HEK293 (cell line): Measurements from ENCODE around the gene GHDC.
"Not testable (repeated sequence)": the region's sequence is repeated elsewhere in the genome, so short reads cannot be mapped to it uniquely, and the experiment has no call there.

Experiments used
- CTCF ChIA-PET: fragments of 350-600 bp; formaldehyde crosslinking; extraction: SDS; loops from one replicate; lab custom pipeline; 2021; ENCODE audit warnings: antibody characterized with exemption; lab: Yijun Ruan, JAX
- POLR2A ChIA-PET: fragments of 300-600 bp; formaldehyde crosslinking; extraction: SDS; loops from one replicate; lab custom pipeline; 2020; ENCODE audit warnings: antibody characterized with exemption, inconsistent platforms; lab: Yijun Ruan, JAX
- H3K27ac ChIP-seq: fragments of 200-500 bp; sonication (Bioruptor generic); 2 replicates; pipeline ENCODE4 v1.5.1; 2014; ENCODE audit warnings: low read depth, low read length, control low read depth, inconsistent platforms; ENCODE audit errors: extremely low read depth
- H3K36me3 ChIP-seq, 2 experiments: fragments of 200-500 bp in 1 of 2; sonication (Bioruptor generic) in 1 of 2; 1 replicate in 1 of 2; 2 replicates in 1 of 2; pipeline ENCODE4 v1.5.1; 2014 to 2017; ENCODE audit warnings: inconsistent platforms in 2 of 2, low read length in 2 of 2; ENCODE audit not compliant: control insufficient read depth in 2 of 2, insufficient read depth in 1 of 2
- H3K4me1 ChIP-seq: fragments of 200-500 bp; sonication (Bioruptor generic); 2 replicates; pipeline ENCODE4 v1.5.1; 2014; ENCODE audit warnings: mild to moderate bottlenecking, low read length, inconsistent platforms; ENCODE audit not compliant: control insufficient read depth, insufficient read depth
- H3K4me3 ChIP-seq: 2 replicates; pipeline ENCODE4 v1.5.1; 2011; ENCODE audit warnings: low read depth, mild to moderate bottlenecking, control low read depth, low read length, moderate library complexity
- H3K9me3 ChIP-seq: fragments of 200-500 bp; sonication (Bioruptor generic); 2 replicates; pipeline ENCODE4 v1.5.1; 2014; ENCODE audit warnings: low read depth, low read length, inconsistent platforms; ENCODE audit not compliant: control insufficient read depth, insufficient read depth
- FEZF1 ChIP-seq: fragments of 450-650 bp; formaldehyde crosslinking; IDR thresholded peaks from 2 replicates; pipeline ENCODE4 v1.5.1; 2016; ENCODE audit warnings: missing biosample characterization, missing genetic modification characterization
- KLF8 ChIP-seq: fragments of 450-650 bp; formaldehyde crosslinking; IDR thresholded peaks from 2 replicates; pipeline ENCODE4 v1.5.1; 2016; ENCODE audit warnings: missing biosample characterization, missing genetic modification characterization
- MEIS1 ChIP-seq: sonication (generic); formaldehyde crosslinking; IDR thresholded peaks from 2 replicates; pipeline ENCODE4 v1.8.1; 2022; ENCODE audit warnings: missing genetic modification reagents, mild to moderate bottlenecking, borderline replicate concordance
- SALL2 ChIP-seq: fragments of 450-650 bp; formaldehyde crosslinking; IDR thresholded peaks from 2 replicates; pipeline ENCODE4 v1.5.0; 2017; ENCODE audit warnings: missing biosample characterization, mild to moderate bottlenecking, missing genetic modification characterization, borderline replicate concordance
- ZBTB8A ChIP-seq: fragments of 450-650 bp; formaldehyde crosslinking; IDR thresholded peaks from 2 replicates; pipeline ENCODE4 v1.5.1; 2016; ENCODE audit warnings: missing biosample characterization, missing genetic modification characterization
- ZFP37 ChIP-seq: fragments of 450-650 bp; formaldehyde crosslinking; IDR thresholded peaks from 2 replicates; pipeline ENCODE4 v1.5.1; 2016; ENCODE audit warnings: missing biosample characterization, missing genetic modification characterization
- ZNF157 ChIP-seq: fragments of 450-650 bp; formaldehyde crosslinking; IDR thresholded peaks from 2 replicates; pipeline ENCODE4 v1.5.1; 2016; ENCODE audit warnings: missing biosample characterization, missing genetic modification characterization
- ZNF354C ChIP-seq: fragments of 450-650 bp; formaldehyde crosslinking; IDR thresholded peaks from 2 replicates; pipeline ENCODE4 v1.5.1; 2016; ENCODE audit warnings: missing biosample characterization, missing genetic modification characterization, low read depth, borderline replicate concordance
- ZNF416 ChIP-seq: fragments of 450-650 bp; formaldehyde crosslinking; IDR thresholded peaks from 2 replicates; pipeline ENCODE4 v1.5.1; 2016; ENCODE audit warnings: missing biosample characterization, missing genetic modification characterization
- ZNF423 ChIP-seq: fragments of 450-650 bp; formaldehyde crosslinking; IDR thresholded peaks from 2 replicates; pipeline ENCODE4 v1.5.1; 2016; ENCODE audit warnings: missing biosample characterization, missing genetic modification characterization
- ZNF548 ChIP-seq: fragments of 450-650 bp; formaldehyde crosslinking; IDR thresholded peaks from 2 replicates; pipeline ENCODE4 v1.5.1; 2016; ENCODE audit warnings: missing biosample characterization, missing genetic modification characterization
- ZNF624 ChIP-seq: fragments of 450-650 bp; formaldehyde crosslinking; IDR thresholded peaks from 2 replicates; pipeline ENCODE4 v1.5.1; 2017; ENCODE audit warnings: missing biosample characterization, missing genetic modification characterization
- ZNF629 ChIP-seq: fragments of 450-650 bp; formaldehyde crosslinking; IDR thresholded peaks from 2 replicates; pipeline ENCODE4 v1.5.1; 2017; ENCODE audit warnings: missing biosample characterization, missing genetic modification characterization
- ZNF747 ChIP-seq: fragments of 450-650 bp; formaldehyde crosslinking; IDR thresholded peaks from 2 replicates; pipeline ENCODE4 v1.5.1; 2016; ENCODE audit warnings: missing biosample characterization, missing genetic modification characterization
- ZXDB ChIP-seq: fragments of 450-650 bp; formaldehyde crosslinking; IDR thresholded peaks from 2 replicates; pipeline ENCODE4 v1.5.1; 2016; ENCODE audit warnings: missing biosample characterization, missing genetic modification characterization
- TF ChIP-seq, protein P1 (sequence below): fragments of 450-650 bp; formaldehyde crosslinking; conservative IDR thresholded peaks from 2 replicates; pipeline ENCODE4 v1.5.1; 2016; ENCODE audit warnings: low read depth, missing biosample characterization, missing genetic modification characterization
- TF ChIP-seq, protein P2 (sequence below): fragments of 450-650 bp; formaldehyde crosslinking; IDR thresholded peaks from 2 replicates; pipeline ENCODE4 v1.5.1; 2016; ENCODE audit warnings: missing biosample characterization, missing genetic modification characterization, borderline replicate concordance

The GHDC gene

DNA sequence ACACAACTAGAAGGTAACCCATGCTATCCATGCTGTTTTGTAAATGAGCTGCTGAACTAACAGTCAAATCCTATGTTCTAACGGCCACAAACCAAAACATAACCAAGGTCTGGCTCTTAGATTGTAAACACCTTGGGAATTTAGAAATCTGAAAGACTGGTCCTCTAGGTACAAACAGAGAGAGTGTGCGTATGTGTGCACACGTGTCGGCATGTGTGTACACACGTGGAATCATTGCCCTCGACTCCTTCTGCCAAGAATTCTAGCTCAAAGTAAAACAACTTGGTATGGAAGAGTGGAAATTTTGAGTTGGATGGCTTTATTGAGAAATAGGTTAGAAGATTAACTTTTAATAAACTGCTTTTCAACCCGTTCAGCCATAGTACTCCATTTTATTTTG lies 18.1 kb upstream of the GHDC start:
- POLR2A ChIA-PET, result interaction anchor here (0.6 to 1.3 kb wide), 2 partner anchors 14 to 167 kb away, joined by 3 to 5 read pairs; no protein-coding TSS in a partner anchor
- CTCF ChIA-PET, result interaction anchor here (1.1 to 3.5 kb wide), 3 partner anchors 10 to 49 kb away, joined by 3 to 27 read pairs (median 4); no protein-coding TSS in a partner anchor
- Histone ChIP-seq H3K27ac (no peak overlapping the region), H3K36me3 (peaks cover 73 to 77% of the 10 kb centered on the region in 2 experiments), H3K4me3 (no peak overlapping the region), H3K9me3 (no peaks in the 10 kb centered on the region), H3K4me1 (no peaks in the 10 kb centered on the region)
- no peak for TF ChIP-seq ZNF157 (tag by site-specific recombination)
- TF ChIP-seq ZXDB, result no peak
- TF ChIP-seq ZBTB8A (tag by site-specific recombination), result no peak
- TF ChIP-seq ZNF548, result no peak
- no peak for TF ChIP-seq SALL2 (tag by site-specific recombination)
- TF ChIP-seq ZNF423 (tag by site-specific recombination), result no peak
- TF ChIP-seq MEIS1 (CRISPR knock-in tag), result no peak
- no peak for TF ChIP-seq ZNF416 (tag by site-specific recombination)
- no peak for TF ChIP-seq ZNF629 (tag by site-specific recombination)
- no peak for TF ChIP-seq ZNF747 (tag by site-specific recombination)

DNA sequence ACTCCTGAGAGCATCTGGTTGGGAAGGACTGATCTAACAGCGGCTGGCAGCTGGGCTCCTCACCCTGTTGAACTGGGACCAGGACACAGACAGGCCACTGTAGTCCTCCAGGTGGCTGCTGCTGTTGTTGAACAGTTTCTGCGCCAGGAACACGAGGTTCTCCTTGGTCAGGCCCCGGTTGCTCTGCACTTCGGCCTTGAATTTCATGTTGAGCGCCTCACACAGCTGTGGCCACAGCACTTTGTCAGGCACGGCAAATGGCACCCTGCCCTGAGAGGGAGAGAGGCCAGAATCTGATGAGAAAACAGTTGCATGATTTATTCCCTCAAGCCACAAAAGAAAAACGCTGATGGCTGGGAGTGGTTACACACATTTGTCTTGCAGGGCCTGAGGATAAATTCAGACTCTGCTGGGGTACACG lies 17.6 kb upstream of the GHDC start:
- ChIA-PET CTCF (interaction anchor here (0.6 to 3.5 kb wide), 3 partner anchors 10 to 502 kb away, joined by 4 to 27 read pairs (median 5); no protein-coding TSS in a partner anchor), POLR2A (interaction anchor here (0.6 to 1.3 kb wide), 2 partner anchors 13 to 167 kb away, joined by 3 to 5 read pairs; no protein-coding TSS in a partner anchor)
- not testable (repeated sequence) for H3K9me3 ChIP-seq, H3K4me3 ChIP-seq, H3K27ac ChIP-seq, H3K4me1 ChIP-seq
- H3K36me3 ChIP-seq, result peaks cover 71 to 77% of the 10 kb centered on the region in 2 experiments

DNA sequence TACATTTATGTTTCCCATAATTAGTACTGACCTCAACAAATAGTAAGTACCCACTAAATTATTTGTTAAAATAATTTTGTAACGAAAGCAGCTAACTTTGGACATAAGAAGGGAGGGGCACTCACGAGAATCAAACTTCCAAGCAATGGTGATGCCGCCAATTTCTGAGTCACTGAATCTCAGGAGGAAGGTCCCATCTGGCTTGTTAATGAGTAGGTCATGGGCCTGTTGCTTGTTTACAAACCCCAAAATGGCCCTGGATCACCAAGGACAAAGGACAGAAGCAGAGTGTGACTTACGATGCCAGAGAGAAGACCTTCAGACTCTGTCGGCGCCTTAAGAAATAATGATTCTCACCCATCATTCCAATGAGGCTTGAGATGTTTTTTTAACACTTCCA lies 15.8 kb upstream of the GHDC start:
- H3K36me3 ChIP-seq, result peaks cover 69 to 82% of the 10 kb centered on the region in 2 experiments
- no peak for TF ChIP-seq ZNF624
- no peak for TF ChIP-seq KLF8
- TF ChIP-seq ZNF354C (tag by site-specific recombination), result no peak
- TF ChIP-seq FEZF1 (tag by site-specific recombination), result no peak
- no peaks in the 10 kb centered on the region for H3K9me3 ChIP-seq
- H3K4me1 ChIP-seq, result no peaks in the 10 kb centered on the region
- no peak overlapping the region for H3K27ac ChIP-seq
- CTCF ChIA-PET, result no interaction called here
- POLR2A ChIA-PET, result no interaction called here
- H3K4me3 ChIP-seq, result no peak overlapping the region

DNA sequence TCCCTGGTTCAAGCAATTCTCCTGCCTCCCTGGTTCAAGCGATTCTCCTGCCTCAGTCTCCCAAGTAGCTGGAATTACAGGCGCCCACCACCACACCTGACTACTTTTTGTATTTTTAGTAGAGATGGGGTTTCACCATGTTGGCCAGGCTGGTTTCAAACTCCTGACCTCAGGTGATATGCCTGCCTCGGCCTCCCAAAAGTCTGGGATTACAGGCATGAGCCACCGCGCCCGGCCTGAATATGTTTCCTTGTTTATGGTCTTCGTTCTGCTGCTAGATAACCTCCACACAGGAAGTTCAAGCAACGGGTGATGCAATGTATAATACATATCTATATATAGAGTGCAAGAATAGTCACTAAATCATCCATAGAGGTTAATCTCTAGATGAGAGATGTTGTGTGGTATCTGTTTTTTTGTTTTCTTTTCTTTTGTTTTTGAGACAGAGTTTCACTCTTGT lies 11.9 kb upstream of the GHDC start:
- H3K9me3 ChIP-seq, POLR2A ChIA-PET, H3K27ac ChIP-seq, H3K4me1 ChIP-seq, H3K4me3 ChIP-seq: not testable (repeated sequence)
- CTCF ChIA-PET, result interaction anchor here (0.6 kb wide), 1 partner anchor 411 kb away, joined by 4 read pairs; no protein-coding TSS in a partner anchor
- H3K36me3 ChIP-seq, result peaks cover 61 to 75% of the 10 kb centered on the region in 2 experiments

DNA sequence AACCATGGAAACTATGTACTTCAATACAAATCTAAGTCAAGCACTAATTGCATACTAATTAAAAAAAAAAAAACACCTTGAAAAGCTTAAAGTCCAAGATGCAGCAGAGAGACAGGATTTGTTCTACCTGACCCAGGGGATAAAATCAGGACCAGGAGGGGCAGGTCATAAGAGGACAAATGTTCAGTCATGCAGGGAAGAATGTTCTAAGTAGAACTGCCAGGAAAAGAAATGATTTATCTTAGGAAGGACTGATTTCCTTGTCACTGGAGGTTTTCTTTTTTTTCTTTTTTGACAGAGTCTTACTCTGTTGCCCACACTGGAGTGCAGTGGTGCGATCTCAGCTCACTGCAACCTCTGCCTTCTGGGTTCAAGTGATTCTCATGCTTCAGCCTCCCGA lies 9.1 kb upstream of the GHDC start:
- no peak overlapping the region for H3K27ac ChIP-seq
- H3K9me3 ChIP-seq, result no peaks in the 10 kb centered on the region
- no peak overlapping the region for H3K4me3 ChIP-seq
- peaks cover 39 to 66% of the 10 kb centered on the region in 2 experiments for H3K36me3 ChIP-seq
- POLR2A ChIA-PET, result interaction anchor here (0.5 to 0.6 kb wide), 2 partner anchors 66 to 312 kb away, joined by 3 to 7 read pairs; no protein-coding TSS in a partner anchor
- TF ChIP-seq KLF8 (no peak), ZFP37 (tag by site-specific recombination) (no peak), ZNF548 (no peak), ZBTB8A (tag by site-specific recombination) (no peak)
- TF ChIP-seq, protein P1, sequence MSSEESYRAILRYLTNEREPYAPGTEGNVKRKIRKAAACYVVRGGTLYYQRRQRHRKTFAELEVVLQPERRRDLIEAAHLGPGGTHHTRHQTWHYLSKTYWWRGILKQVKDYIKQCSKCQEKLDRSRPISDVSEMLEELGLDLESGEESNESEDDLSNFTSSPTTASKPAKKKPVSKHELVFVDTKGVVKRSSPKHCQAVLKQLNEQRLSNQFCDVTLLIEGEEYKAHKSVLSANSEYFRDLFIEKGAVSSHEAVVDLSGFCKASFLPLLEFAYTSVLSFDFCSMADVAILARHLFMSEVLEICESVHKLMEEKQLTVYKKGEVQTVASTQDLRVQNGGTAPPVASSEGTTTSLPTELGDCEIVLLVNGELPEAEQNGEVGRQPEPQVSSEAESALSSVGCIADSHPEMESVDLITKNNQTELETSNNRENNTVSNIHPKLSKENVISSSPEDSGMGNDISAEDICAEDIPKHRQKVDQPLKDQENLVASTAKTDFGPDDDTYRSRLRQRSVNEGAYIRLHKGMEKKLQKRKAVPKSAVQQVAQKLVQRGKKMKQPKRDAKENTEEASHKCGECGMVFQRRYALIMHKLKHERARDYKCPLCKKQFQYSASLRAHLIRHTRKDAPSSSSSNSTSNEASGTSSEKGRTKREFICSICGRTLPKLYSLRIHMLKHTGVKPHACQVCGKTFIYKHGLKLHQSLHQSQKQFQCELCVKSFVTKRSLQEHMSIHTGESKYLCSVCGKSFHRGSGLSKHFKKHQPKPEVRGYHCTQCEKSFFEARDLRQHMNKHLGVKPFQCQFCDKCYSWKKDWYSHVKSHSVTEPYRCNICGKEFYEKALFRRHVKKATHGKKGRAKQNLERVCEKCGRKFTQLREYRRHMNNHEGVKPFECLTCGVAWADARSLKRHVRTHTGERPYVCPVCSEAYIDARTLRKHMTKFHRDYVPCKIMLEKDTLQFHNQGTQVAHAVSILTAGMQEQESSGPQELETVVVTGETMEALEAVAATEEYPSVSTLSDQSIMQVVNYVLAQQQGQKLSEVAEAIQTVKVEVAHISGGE (tag by site-specific recombination), result no peak
- TF ChIP-seq, protein P2, sequence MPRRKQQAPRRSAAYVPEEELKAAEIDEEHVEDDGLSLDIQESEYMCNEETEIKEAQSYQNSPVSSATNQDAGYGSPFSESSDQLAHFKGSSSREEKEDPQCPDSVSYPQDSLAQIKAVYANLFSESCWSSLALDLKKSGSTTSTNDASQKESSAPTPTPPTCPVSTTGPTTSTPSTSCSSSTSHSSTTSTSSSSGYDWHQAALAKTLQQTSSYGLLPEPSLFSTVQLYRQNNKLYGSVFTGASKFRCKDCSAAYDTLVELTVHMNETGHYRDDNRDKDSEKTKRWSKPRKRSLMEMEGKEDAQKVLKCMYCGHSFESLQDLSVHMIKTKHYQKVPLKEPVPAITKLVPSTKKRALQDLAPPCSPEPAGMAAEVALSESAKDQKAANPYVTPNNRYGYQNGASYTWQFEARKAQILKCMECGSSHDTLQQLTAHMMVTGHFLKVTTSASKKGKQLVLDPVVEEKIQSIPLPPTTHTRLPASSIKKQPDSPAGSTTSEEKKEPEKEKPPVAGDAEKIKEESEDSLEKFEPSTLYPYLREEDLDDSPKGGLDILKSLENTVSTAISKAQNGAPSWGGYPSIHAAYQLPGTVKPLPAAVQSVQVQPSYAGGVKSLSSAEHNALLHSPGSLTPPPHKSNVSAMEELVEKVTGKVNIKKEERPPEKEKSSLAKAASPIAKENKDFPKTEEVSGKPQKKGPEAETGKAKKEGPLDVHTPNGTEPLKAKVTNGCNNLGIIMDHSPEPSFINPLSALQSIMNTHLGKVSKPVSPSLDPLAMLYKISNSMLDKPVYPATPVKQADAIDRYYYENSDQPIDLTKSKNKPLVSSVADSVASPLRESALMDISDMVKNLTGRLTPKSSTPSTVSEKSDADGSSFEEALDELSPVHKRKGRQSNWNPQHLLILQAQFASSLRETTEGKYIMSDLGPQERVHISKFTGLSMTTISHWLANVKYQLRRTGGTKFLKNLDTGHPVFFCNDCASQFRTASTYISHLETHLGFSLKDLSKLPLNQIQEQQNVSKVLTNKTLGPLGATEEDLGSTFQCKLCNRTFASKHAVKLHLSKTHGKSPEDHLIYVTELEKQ (tag by site-specific recombination), result no peak
- CTCF ChIA-PET, result interaction anchor here (1.3 kb wide), 1 partner anchor 19 kb away, joined by 9 read pairs; no protein-coding TSS in a partner anchor
- no peaks in the 10 kb centered on the region for H3K4me1 ChIP-seq
